IMR-90 (cell line): Measurements from ENCODE around the gene ANO2. TPM values are rescaled to one million over a fixed set of nuclear protein-coding genes. Genes with fewer than 3 reads are reported as not detected.

Experiments
- ATAC-seq: fragments of 200-7000 bp; cut with Tn5 transposase; 2 replicates; pipeline ENCODE4 v1.9.1; 2020; ENCODE audit warnings: low read depth, mild to moderate bottlenecking, moderate library complexity
- BruUV-seq: library from RNA; stranded (reverse); fragments of 400-500 nt; replicated peaks from 2 replicates; lab custom pipeline; 2021; lab: Mats Ljungman, UMichigan
- CTCF ChIA-PET: fragments of 300-600 bp; formaldehyde crosslinking; extraction: SDS; loops from one replicate; lab custom pipeline; 2021; ENCODE audit warnings: antibody characterized with exemption; lab: Yijun Ruan, JAX
- POLR2A ChIA-PET: fragments of 300-600 bp; sonication (Branson Sonifier 250); formaldehyde crosslinking; loops from one replicate; lab custom pipeline; 2022; ENCODE audit warnings: antibody characterized with exemption; ENCODE audit not compliant: unreplicated experiment; lab: Charles Lee
- DNase-seq: peaks from one replicate; pipeline ENCODE4 v3.0.0; 2013
- H2AFZ ChIP-seq: replicated peaks from 2 replicates; pipeline ENCODE3; 2013; ENCODE audit warnings: low read length, mild to moderate bottlenecking; ENCODE audit not compliant: poor library complexity
- H2AK5ac ChIP-seq: 2 replicates; pipeline ENCODE4 v1.6.1; 2013; ENCODE audit warnings: low read depth, low read length, inconsistent platforms
- H2AK9ac ChIP-seq: replicated peaks from 2 replicates; pipeline ENCODE3; 2013; ENCODE audit warnings: mild to moderate bottlenecking, low read depth, low read length, moderate library complexity; ENCODE audit not compliant: poor library complexity
- H2BK120ac ChIP-seq: 2 replicates; pipeline ENCODE4 v1.6.1; 2013; ENCODE audit warnings: low read depth, low read length, inconsistent platforms
- H2BK15ac ChIP-seq: 3 replicates; pipeline ENCODE4 v1.6.1; 2013; ENCODE audit warnings: low read depth, low read length, inconsistent platforms
- H2BK20ac ChIP-seq: 2 replicates; pipeline ENCODE4 v1.6.1; 2013; ENCODE audit warnings: low read depth, mild to moderate bottlenecking, inconsistent platforms, low read length, moderate library complexity
- H2BK5ac ChIP-seq: 2 replicates; pipeline ENCODE4 v1.6.1; 2013; ENCODE audit warnings: mild to moderate bottlenecking, low read depth, low read length, inconsistent platforms; ENCODE audit not compliant: poor library complexity, severe bottlenecking
- H3K14ac ChIP-seq: replicated peaks from 2 replicates; pipeline ENCODE4 v1.6.1; 2013; ENCODE audit warnings: low read depth, low read length, inconsistent platforms
- H3K18ac ChIP-seq: 2 replicates; pipeline ENCODE4 v1.6.1; 2013; ENCODE audit warnings: low read depth, low read length, control low read depth
- H3K23ac ChIP-seq: 2 replicates; pipeline ENCODE4 v1.6.1; 2013; ENCODE audit warnings: low read depth, low read length, inconsistent platforms
- H3K27ac ChIP-seq: 2 replicates; pipeline ENCODE4 v1.5.1; 2013; ENCODE audit warnings: mild to moderate bottlenecking, control low read depth, low read length; ENCODE audit not compliant: insufficient read depth
- H3K27me3 ChIP-seq: 2 replicates; pipeline ENCODE4 v1.6.1; 2013; ENCODE audit warnings: low read length; ENCODE audit not compliant: control insufficient read depth, insufficient read depth
- H3K36me3 ChIP-seq: 2 replicates; pipeline ENCODE4 v1.6.1; 2013; ENCODE audit warnings: low read length, mixed read lengths; ENCODE audit not compliant: control insufficient read depth, insufficient read depth
- H3K4ac ChIP-seq: 2 replicates; pipeline ENCODE4 v1.6.1; 2013; ENCODE audit warnings: low read depth, low read length, inconsistent platforms
- H3K4me1 ChIP-seq: 2 replicates; pipeline ENCODE4 v1.6.1; 2013; ENCODE audit warnings: low read length, mixed read lengths; ENCODE audit not compliant: control insufficient read depth, insufficient read depth
- H3K4me2 ChIP-seq: 2 replicates; pipeline ENCODE4 v1.6.1; 2013; ENCODE audit warnings: low read depth, mild to moderate bottlenecking, control low read depth, low read length, moderate library complexity
- H3K4me3 ChIP-seq: 2 replicates; pipeline ENCODE4 v1.5.1; 2013; ENCODE audit warnings: low read depth, mild to moderate bottlenecking, control low read depth, low read length, moderate library complexity; ENCODE audit not compliant: insufficient read depth
- H3K56ac ChIP-seq: 2 replicates; pipeline ENCODE4 v1.6.1; 2013; ENCODE audit warnings: low read length, inconsistent platforms; ENCODE audit not compliant: insufficient read depth; ENCODE audit errors: extremely low read depth
- H3K79me1 ChIP-seq, 2 experiments: 2 replicates each; pipeline ENCODE4 v1.6.1; 2013; ENCODE audit warnings: low read length in 2 of 2, inconsistent platforms in 1 of 2, low read depth in 1 of 2
- H3K9ac ChIP-seq: 2 replicates; pipeline ENCODE4 v1.6.1; 2013; ENCODE audit warnings: low read depth, low read length, control low read depth
- H3K9me1 ChIP-seq: 2 replicates; pipeline ENCODE4 v1.6.1; 2013; ENCODE audit warnings: low read length, inconsistent platforms; ENCODE audit not compliant: insufficient read depth
- H3K9me3 ChIP-seq: 2 replicates; pipeline ENCODE4 v1.6.1; 2013; ENCODE audit warnings: low read length; ENCODE audit not compliant: control insufficient read depth, insufficient read depth
- H4K20me1 ChIP-seq: 2 replicates; pipeline ENCODE4 v1.6.1; 2013; ENCODE audit warnings: low read length, inconsistent platforms; ENCODE audit not compliant: insufficient read depth
- H4K5ac ChIP-seq: 2 replicates; pipeline ENCODE4 v1.6.1; 2013; ENCODE audit warnings: mild to moderate bottlenecking, low read depth, low read length, control low read depth
- H4K8ac ChIP-seq, 2 experiments: 2 replicates each; pipeline ENCODE4 v1.6.1; 2013; ENCODE audit warnings: low read depth in 2 of 2, low read length in 2 of 2, control low read depth in 1 of 2, inconsistent platforms in 1 of 2
- H4K91ac ChIP-seq: 2 replicates; pipeline ENCODE4 v1.6.1; 2013; ENCODE audit warnings: low read depth, low read length, inconsistent platforms; ENCODE audit not compliant: insufficient read depth
- CTCF ChIP-seq: conservative IDR thresholded peaks from 2 replicates; pipeline ENCODE4 v1.5.1; 2012; ENCODE audit warnings: mild to moderate bottlenecking, low read depth, low read length, improper control_type of control experiment
- MXI1 ChIP-seq: IDR thresholded peaks from 2 replicates; pipeline ENCODE4 v1.6.1; 2012; ENCODE audit warnings: low read depth, mild to moderate bottlenecking, low read length, moderate library complexity, borderline replicate concordance
- NFE2L2 ChIP-seq: fragments of 150-350 bp; IDR thresholded peaks from 2 replicates; pipeline ENCODE4 v1.6.1; 2016; ENCODE audit warnings: low read depth, mild to moderate bottlenecking, low read length
- POLR2A ChIP-seq: IDR thresholded peaks from 2 replicates; pipeline ENCODE4 v1.6.1; 2012; ENCODE audit warnings: mild to moderate bottlenecking, low read depth, low read length
- RAD21 ChIP-seq: IDR thresholded peaks from 2 replicates; pipeline ENCODE4 v1.6.1; 2012; ENCODE audit warnings: low read length, improper control_type of control experiment
- WGBS, 2 experiments: methylation state at CpG; one replicate each; pipeline versions ENCODE4 v1.1.5 to v1.1.7; 2013; ENCODE audit warnings: missing lambda C conversion rate in 2 of 2; ENCODE audit not compliant: insufficient read length in 1 of 2; ENCODE audit errors: extremely low coverage in 2 of 2; 5-methylcytosine and 5-hydroxymethylcytosine counted together
- dilution Hi-C: fragments of 300-500 bp; cut with HindIII; formaldehyde crosslinking; loops from one replicate; pipeline ENCODE4 v1.14.3; 2018; ENCODE audit warnings: low sequenced_read_pairs; ENCODE audit not compliant: unreplicated experiment
- in situ Hi-C: fragments of 300-500 bp; cut with MboI; formaldehyde crosslinking; loops from 3 replicates; pipeline ENCODE4 v1.14.3; 2019; ENCODE audit warnings: low sequenced_read_pairs, inconsistent platforms, mixed read lengths
- intact Hi-C: fragments of 100-400 bp; cut with micrococcal nuclease; formaldehyde crosslinking; loops from 2 replicates; pipeline ENCODE4 v1.10.0; 2022
- polyA plus RNA-seq, 3 experiments: library from polyadenylated mRNA; depleted of rRNA; stranded (reverse); fragments of >200 nt; gene quantifications; 2 replicates each; pipeline ENCODE4 v1.2.3, GENCODE V29; 2012; ENCODE audit warnings: low replicate concordance in 1 of 3
- total RNA-seq: library from RNA; depleted of rRNA; stranded (reverse); fragments of >200 nt; gene quantifications from 2 replicates; pipeline ENCODE4 v1.2.3, GENCODE V29; 2012
- TF ChIP-seq, protein P1 (sequence below): fragments of 150-350 bp; IDR thresholded peaks from 2 replicates; pipeline ENCODE4 v1.6.1; 2016; ENCODE audit warnings: low read depth, mild to moderate bottlenecking, low read length, moderate library complexity, borderline replicate concordance

The ANO2 gene
- total and polyA plus RNA-seq, 2 of the 4 experiments (the other 2 are of a cell fraction) = 0.22 TPM; not detected in 1

GRCh38 chr12:5524769-5525436 is 420.2 kb downstream of the ANO2 start:
- no peak overlapping the region for H2AFZ ChIP-seq
- no TSS peak for BruUV-seq
- H3K18ac ChIP-seq = no peak overlapping the region
- no peak overlapping the region for H2BK120ac ChIP-seq
- DNase-seq = no peak
- H4K20me1 ChIP-seq = no peaks in the 10 kb centered on the region
- in situ Hi-C loops = no loop called here
- no peak for ATAC-seq
- H3K4me2 ChIP-seq = no peak overlapping the region
- no peak overlapping the region for H3K4ac ChIP-seq
- H2BK15ac ChIP-seq = no peak overlapping the region
- no peak overlapping the region for H3K14ac ChIP-seq
- POLR2A ChIA-PET = no interaction called here
- no peak overlapping the region for H3K27ac ChIP-seq
- WGBS, 2 experiments = 80% methylated on average over 7 of the region's 15 CpGs; no CpG with 5 or more reads in 1 of the 2 experiments
- H3K4me1 ChIP-seq = no peaks in the 10 kb centered on the region
- no peak overlapping the region for H4K5ac ChIP-seq
- H3K79me1 ChIP-seq = no peaks in the 10 kb centered on the region
- no peaks in the 10 kb centered on the region for H3K9me3 ChIP-seq
- no peak overlapping the region for H4K8ac ChIP-seq
- no peaks in the 10 kb centered on the region for H3K36me3 ChIP-seq
- H3K56ac ChIP-seq = no peak overlapping the region
- H3K9ac ChIP-seq = no peak overlapping the region
- 0 out of 2 replicates have a peak, but pooled peaks cover 10% of the 10 kb centered on the region for H3K9me1 ChIP-seq
- no peaks in the 10 kb centered on the region for H3K27me3 ChIP-seq
- no peak overlapping the region for H4K91ac ChIP-seq
- no peak overlapping the region for H3K4me3 ChIP-seq
- CTCF ChIA-PET = interaction anchor here (1.1 kb wide), 1 partner anchor 26 kb away, joined by 3 read pairs; no protein-coding TSS in a partner anchor
- H2AK9ac ChIP-seq = no peak overlapping the region
- no peak overlapping the region for H2BK20ac ChIP-seq
- no peak overlapping the region for H3K23ac ChIP-seq
- intact Hi-C loops = no loop called here
- no peak overlapping the region for H2BK5ac ChIP-seq
- TF ChIP-seq RAD21 = no peak
- no peak for TF ChIP-seq POLR2A
- no peak for TF ChIP-seq MXI1
- no peak for TF ChIP-seq CTCF
- TF ChIP-seq NFE2L2 = no peak
- TF ChIP-seq, protein P1, sequence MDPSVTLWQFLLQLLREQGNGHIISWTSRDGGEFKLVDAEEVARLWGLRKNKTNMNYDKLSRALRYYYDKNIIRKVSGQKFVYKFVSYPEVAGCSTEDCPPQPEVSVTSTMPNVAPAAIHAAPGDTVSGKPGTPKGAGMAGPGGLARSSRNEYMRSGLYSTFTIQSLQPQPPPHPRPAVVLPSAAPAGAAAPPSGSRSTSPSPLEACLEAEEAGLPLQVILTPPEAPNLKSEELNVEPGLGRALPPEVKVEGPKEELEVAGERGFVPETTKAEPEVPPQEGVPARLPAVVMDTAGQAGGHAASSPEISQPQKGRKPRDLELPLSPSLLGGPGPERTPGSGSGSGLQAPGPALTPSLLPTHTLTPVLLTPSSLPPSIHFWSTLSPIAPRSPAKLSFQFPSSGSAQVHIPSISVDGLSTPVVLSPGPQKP = no peak
- no peak overlapping the region for H2AK5ac ChIP-seq
- dilution Hi-C loops = no loop called here
